GM19372 (cell line): ENCODE data around the gene RHCE.
"Not testable (repeated sequence)": the region's sequence is repeated elsewhere in the genome, so short reads cannot be mapped to it uniquely, and the experiment has no call there.

Experiments used
- ATAC-seq: cut with Tn5 transposase; IDR thresholded peaks from one replicate; pipeline ENCODE4 v1.9.1; 2021; ENCODE audit warnings: mild to moderate bottlenecking, low read depth, moderate library complexity; ENCODE audit not compliant: unreplicated experiment

The RHCE gene

DNA sequence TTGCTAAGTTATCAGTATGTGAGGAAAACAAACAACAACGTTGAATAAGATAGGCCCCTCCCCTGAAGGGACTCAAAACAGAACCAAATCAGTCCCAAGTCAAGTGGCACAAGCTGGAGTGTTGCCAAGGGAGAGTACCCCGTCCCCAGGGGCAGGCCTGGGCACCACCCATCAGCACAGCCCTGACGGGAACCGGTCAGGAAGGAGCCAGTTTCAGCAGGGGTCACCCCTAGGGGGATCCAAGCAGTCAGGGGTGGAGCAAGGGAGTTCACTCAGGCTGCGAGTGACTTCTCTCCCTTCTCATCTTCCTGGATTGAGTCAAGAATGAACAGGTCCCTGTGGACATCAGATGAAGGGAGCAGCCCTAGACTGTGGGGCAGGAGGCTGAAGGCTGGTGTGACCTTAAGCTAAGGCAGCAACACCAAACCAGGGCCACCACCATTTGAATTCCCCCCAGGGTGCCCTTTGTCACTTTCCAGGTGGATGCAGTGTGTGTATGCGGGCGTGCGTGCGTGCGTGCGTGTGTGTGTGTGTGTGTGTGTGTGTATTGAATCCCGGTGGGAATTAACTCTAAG lies 14.8 kb downstream of the RHCE start:
- ATAC-seq, result not testable (repeated sequence)

DNA sequence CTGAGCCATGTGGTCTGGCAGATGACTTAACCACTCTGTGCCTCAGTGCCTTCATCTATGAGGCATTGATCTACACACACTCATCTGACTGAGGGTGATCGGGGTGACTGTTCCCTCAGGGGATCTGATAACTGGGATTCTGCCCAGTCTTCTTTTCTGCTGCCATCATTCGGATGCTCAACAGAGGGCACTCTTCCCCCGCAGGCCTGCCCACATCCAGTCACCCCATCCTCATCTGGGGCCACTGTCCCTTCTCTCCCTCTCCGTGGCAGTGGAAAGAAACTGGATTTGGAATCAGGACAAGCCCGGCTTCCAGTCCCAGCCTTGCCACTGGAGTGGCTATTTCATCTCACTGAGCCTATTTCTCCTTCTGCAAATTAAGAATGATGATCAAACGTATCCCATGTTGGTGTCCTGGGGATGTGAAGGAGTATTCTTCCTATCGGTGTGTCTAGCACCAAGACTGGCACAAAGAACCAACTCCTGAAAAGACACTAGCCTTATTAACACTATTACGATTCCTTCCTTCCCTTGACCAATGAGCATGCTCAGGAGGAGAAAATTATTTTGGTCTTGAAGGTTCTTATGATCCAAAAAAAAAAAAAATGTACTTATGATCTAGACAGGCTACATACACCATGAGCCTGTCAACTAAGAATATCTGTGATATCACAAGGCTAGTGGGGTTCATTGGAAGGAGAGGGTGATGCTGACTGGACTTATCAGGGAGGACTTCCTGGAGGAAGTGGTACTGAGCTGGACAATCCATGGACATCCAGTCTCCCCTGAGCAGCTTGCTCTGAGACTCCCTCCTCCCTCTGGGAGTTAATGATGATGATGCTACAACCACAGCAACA lies 17.4 kb downstream of the RHCE start:
- not testable (repeated sequence) for ATAC-seq

DNA sequence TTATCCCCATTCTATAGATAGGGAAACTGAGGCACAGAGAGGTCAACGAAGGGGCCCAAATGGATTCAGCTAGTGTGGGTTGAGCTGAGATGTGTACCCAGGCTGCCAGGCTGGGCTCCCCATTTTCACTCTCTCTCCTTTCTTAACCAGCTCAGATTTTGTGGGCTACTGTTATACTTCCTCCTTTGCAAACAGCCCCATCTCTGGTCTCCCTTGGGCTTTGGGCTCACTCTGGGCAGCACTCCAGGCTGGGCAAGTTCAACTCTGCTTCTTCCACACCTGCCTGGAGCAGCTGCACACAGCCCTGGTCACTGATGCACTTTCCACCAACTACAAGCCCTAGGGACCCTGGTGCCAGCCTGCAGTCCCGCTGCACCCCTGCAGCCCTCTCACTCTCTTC lies 22.5 kb downstream of the RHCE start:
- not testable (repeated sequence) for ATAC-seq

DNA sequence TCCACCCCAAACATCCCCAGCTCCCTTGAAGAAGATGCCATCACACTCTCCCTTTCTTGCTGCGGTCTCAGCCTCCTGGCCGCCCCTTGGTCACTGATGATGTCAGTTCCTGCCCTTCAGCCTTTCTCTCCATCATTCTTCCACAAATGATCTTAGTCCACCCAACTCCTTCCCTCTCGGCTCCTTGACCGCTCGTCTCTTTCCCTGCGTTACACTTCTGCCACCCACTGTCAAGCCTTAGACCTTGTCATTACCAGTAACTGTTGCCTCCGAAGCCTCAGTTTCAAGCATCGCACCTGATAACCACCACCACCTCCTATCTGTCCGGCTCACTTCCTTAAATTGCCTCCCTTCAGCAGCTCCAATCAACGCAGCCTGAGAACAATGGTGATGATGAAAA lies 23.1 kb downstream of the RHCE start:
- not testable (repeated sequence) for ATAC-seq

DNA sequence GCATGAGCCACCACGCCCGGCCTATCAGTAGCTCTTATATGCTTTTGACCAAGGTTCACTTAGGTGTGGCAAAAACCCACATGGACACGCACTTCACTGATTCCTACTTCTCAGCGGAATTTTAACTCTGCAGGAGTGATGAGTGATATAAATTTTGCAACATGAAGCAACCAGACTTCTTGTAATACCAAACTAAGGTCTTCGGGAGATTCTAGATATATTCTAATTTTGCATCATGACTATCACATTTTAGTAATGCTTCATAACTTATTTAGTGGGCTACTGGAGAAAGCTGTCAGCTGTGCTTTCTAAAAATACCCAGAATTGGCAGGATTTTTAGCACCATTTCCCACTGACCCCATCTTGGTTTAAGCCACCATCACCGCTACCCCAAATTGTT lies 27.8 kb downstream of the RHCE start:
- ATAC-seq, result no peak

DNA sequence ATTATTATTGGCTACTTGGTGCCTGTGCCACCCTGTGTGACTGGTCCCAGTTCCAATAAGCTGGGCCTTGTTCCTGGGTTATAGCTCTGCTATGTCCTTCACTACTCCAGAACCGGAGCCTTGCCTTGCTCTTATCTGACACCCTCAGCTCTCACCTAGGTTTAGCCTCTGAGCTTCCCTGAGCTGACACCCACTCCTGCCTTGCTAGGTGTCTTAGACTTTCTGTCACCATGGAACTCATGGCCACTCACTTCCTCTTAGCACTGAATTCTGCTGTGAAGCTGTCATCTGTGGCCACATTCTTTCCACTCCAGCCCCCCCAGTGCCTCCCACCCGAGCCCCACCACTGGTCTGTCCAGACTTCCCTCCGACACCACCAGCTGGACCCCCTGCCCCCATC lies 30.9 kb downstream of the RHCE start:
- ATAC-seq, result not testable (repeated sequence)

DNA sequence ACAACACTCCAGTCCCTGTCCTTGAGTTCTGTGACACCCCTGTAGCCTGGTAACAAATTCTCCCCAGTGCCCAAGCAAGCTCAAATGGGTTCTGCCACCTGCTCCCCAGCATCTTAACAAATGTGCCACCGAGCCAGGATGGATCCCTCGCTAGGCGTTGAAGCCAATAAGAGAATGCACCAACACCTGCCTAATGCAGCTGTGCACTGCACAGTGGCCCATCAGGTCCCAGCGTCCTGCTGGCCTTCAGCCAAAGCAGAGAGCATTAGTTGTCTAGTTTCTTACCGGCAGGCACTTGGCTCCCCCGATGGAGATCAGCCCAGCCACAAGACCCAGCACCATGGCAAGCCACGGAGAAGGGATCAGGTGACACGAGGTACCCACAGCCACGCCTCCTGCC lies 31.9 kb downstream of the RHCE start:
- not testable (repeated sequence) for ATAC-seq

DNA sequence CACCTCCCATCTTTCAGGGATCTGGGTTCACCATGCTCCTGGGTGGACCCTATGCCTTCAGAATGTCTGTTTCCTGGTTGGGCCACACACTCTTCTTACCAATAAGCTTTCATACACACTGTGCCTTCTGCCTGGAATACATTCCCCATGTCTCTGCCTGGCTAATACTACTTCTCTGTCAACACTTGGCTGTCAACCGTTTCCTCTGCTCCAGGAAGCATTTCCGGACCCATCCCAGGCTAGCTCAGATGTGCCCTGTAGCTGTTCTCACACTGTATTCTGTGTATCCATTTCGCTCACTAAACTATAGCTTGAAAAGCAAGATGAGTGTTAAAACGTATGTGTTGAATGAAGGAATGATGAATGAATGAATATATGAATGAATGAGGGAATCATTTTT lies 33.5 kb downstream of the RHCE start:
- ATAC-seq, result not testable (repeated sequence)

DNA sequence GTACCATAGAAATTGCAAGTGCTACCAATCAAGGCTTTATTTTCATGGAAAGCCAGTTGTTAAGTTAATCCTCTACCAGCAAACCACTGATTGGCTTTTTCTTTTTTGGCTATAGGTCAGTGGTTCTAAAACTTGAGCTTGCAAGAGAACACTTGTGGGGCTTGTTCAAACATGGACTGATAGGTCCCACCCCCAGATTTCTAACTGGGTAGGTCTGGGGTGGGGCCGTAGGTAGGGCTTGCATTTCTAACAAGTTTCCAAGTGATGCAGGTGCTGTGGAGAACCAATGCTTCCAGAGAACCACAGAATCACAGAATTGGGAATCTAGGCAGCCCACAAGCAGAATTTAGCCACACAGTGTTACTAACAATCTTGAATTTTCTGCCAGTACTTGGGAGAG lies 36.8 kb downstream of the RHCE start:
- not testable (repeated sequence) for ATAC-seq

DNA sequence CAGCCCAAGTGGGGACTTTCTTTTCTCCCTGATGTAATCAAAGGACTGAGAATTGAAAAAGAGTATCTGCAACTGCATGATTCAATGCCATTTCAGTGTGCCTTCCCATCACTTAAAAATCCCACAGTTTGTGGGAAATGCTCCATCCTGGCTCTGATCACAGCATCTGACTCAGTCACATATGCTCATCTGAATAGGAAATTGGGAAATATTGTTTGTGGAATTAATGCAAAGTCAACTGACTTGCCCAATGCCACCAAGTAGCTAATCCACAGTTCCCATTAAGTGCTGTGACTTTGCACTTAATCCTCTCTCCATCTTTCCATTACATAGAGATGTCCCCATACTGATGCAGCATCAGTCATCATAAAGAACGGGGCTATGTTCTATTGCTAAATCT lies 37.5 kb downstream of the RHCE start:
- not testable (repeated sequence) for ATAC-seq

DNA sequence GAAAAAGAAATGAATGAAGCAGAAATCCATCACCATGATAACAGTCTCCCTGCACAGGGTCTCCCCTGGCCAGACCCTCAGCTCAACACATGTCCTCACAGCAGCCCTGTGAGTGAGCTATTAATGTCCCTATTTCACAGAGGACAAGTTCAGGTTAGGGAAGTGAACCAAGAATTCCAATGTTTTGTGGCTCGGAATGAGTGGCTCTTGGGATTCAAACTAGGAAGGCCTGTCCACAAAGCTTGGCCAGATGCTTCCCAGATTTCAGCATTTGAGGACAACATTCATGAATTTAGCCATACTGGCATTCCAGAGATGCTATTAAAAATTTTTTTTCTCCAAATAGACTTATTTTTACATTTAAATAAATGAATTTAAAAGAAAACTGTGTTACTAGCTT lies 38.1 kb downstream of the RHCE start:
- ATAC-seq, result not testable (repeated sequence)

DNA sequence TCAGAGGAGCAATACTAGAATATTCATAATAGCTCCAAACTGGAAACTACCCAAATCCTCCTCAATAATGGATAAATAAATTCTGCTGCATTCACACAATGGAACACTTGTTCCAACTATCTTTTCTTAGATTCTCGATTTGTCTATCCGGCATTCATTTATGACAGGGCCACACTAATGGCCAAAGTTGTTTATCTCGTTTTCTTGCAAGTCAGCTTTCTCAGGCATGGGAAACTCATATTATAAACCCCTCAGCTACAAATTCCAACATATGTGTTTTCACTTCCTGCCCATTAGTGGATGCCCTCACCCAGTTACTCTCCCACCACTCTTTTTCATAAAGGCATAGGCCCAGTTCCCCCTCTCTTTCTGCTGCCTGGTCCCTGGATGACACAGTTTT lies 42.3 kb downstream of the RHCE start:
- ATAC-seq, result not testable (repeated sequence)

DNA sequence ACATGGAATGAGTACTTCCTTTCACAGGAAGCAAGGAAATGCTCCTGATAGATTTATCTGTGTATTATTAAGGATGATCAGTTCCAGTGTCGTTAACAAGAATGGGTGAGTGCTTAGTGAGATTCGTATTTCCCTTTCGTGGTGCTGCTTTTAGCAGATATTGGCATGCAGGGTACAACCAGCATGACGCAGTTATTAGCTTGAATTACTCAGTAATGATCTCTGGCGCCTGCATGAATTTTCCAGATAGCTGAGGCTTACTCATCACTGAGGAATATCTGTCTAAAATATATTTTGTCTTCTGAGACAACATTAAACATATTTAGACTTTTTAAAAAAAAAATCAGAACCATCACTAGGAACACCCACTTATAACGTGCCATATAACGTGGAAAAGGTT lies 48.9 kb downstream of the RHCE start:
- not testable (repeated sequence) for ATAC-seq

DNA sequence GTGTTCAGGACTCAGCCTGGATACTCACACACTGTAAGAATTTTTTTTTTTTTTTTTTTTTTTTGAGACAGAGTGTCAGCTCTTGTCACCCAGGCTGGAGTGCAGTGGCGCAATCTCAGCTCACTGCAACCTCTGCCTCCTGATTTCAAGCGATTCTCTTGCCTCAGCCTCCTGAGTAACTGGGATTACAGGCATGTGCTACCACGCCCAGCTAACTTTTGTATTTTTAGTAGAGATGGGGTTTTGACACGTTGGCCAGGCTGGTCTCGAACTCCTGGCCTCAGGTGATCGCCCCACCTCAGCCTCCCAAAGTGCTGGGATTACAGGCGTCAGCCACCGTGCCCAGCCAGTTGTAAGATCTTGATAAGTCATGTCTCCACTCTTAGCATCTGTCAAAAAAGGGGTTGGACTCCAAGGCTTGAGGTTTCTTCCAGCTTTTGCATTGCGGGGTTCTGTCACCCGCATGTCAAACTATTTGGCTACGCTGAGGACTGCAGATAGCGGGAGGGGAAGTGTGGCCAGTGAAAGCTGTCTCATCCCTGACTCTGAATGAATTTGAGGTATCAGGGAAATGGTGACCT lies 50.8 kb downstream of the RHCE start:
- ATAC-seq, result not testable (repeated sequence)

DNA sequence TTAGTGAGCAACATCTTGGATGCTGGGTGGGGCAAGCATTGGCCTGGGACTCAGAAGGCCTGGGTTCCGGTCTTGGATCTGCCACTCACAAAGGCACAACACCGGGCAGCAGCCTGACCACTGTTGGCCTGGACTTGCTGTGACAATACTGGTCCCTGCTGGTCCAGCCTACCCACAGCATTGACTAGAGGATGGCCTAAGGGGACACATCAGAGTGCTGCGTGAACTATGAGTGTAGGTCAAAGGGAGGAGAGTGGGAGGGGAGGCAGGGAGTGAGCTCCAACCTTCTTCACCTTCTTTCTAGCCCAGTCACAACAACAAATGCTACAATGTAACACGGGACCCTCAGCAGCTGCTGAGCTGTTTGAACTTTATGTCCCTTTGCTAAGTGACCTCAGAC lies 51.4 kb downstream of the RHCE start:
- no peak for ATAC-seq

DNA sequence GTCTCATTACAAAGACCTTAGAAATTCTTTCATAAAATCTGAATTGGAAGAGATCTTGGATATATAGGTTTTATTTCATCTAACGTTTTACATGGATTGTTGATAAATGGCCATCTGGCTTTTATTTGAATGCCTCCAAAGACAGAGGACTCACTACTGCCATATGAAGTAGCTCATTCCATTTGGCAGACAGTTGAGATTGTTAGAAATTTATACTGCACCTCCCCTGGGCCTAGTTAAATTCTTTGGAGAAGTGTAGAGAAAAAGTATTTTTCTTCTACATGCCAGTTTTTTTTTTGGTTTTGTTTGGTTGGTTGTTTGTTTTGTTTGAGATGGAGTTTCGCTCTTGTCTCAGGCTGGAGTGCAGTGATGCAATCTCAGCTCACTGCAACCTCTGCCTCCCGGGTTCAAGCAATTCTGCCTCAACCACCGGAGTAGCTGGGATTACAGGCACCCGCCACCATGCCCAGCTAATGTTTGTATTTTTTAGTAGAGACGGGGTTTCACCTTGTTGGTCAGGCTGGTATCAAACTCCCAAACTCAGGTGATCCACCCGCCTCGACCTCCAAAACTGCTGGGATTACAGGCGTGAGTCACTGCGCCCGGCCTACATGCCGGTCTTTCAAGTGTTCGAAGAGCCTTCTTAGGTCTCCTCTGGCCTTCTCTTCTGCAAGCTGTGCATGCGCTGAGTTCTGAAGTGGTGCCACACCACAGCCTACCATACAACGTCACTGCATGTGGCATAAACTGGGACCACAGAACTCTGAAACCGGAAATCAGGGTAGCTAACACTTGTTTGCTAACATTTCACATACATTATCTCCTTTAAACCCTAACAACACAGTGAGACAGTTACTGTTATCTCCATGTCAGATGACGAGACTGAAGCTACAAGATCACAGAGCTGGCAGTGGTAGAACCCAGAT lies 57.7 kb downstream of the RHCE start:
- not testable (repeated sequence) for ATAC-seq

DNA sequence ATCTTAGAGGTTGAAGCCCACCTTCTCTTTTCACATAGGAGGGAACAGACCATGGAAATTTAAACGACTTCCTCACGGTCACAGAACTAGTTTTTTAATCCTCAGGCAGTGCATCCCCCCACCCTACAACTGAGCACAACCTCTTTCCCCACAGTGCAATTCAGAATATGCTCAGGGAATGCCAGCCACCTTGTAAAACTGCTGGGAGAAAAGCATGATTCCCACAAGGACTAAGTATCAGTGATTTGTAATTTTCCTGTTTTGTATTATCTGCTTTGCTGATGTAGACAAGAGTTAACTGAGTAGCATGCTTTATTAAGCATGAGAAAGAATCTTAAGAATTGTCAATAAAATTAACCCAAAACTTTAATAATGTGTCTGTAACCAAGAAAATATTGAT lies 58.7 kb downstream of the RHCE start:
- ATAC-seq, result no peak

DNA sequence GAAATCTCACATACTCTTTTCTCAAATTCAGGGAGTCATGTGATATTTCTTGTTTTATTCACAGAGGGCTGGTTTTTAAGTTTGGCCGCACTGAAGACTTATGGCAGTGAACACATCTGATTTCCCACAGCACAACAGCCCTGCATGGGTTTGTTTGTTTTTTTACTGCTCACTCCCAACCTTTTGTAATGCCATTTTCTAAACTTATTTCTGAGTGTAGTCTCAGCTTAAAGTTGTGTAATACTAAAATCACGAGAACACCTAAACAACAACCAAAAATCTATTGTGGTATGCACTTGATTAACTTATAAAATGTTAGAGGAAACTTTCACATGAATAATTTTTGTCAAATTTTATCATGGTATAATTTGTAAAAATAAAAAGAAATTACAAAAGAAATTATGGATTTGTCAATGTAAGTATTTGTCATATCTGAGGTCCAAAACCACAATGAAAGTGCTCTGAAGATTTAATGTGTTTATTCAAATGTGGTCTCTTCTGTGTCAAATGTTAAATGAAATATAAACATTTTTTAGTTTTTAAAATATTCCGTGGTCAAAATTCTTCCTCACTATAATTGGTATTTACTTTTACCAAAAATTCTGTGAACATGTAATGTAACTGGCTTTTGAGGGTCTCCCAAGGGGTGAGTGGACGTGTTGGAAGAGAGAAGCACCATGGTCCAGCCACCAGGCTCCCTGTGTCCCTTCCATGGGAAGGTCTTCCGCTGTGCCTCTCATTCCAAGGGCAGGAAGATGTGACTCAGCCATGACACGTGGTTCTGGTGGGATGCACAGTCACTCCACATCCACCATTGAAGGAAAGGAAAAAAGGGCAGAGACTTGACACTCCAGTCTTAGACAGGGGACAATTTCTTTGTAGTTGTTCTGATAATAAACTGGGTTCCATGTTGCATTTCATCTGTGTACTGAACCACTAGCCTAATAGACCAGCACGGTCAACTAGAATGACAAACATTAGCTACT lies 59.7 kb downstream of the RHCE start:
- no peak for ATAC-seq

DNA sequence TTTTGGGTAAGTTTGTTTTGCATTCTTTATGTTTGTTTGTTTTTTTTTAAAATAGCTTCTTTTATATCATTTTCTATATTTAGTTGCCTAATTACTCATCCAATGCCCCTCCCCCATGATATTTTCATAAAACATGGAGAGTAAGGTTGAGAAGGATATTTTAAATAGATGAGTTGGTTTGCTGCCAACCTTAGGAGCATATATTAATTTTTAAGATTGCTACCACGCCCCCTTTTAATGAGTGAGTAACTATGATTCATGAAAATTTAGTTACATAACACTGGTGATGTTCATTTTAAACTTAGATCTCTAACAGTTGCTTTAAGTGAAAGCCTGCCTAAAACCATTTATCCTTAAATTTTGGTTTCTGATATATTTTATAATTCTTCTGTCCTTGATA lies 63.8 kb downstream of the RHCE start:
- no peak for ATAC-seq
